NCI-H2081 (cell line): Measurements from ENCODE around the gene NUDC.
A peak's percentile ranks its signal among the peaks of the same experiment; 100 is the strongest.
"Not testable (repeated sequence)": the region's sequence is repeated elsewhere in the genome, so short reads cannot be mapped to it uniquely, and the experiment has no call there.

Source experiments
- DNase-seq, 2 experiments: peaks; one replicate each; lab custom pipeline; 2025; lab: John Stamatoyannopoulos, UW

Gene NUDC

GRCh38 chr1:26921540-26922430 is at the start of gene NUDC:
Gene NUDC, plus strand, starts transcription at chr1:26921743. Its CDS starts 106 bp downstream, at chr1:26921849.
- DNase-seq, result peak; percentile 90 to 95

DNA sequence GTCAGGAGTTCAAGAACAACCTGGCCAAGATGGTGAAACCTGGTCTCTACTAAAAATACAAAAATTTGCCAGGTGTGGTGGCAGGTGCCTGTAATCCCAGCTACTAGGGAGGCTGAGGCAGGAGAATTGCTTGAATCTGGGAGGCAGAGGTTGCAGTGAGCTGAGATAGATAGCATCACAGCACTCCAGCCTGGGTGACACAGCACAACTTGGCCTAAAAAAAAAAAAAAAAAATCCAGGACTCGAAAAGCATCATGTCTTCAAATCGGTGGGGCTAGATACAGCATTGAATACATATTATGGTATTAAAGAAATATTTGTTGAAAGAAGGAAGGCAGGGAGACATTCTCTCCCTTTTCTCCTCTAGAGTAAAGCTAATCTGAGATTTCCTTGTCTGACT is 48.4 kb upstream of the NUDC start:
- DNase-seq, result not testable (repeated sequence)

- no peak for DNase-seq
These were observed 46.6 kb upstream of the NUDC start for GRCh38 chr1:26874896-26875295.

GRCh38 chr1:26877326-26877725 is 44.2 kb upstream of the NUDC start:
- no peak for DNase-seq

- no peak for DNase-seq
These were observed 41.8 kb upstream of the NUDC start for GRCh38 chr1:26879793-26880192.

DNA sequence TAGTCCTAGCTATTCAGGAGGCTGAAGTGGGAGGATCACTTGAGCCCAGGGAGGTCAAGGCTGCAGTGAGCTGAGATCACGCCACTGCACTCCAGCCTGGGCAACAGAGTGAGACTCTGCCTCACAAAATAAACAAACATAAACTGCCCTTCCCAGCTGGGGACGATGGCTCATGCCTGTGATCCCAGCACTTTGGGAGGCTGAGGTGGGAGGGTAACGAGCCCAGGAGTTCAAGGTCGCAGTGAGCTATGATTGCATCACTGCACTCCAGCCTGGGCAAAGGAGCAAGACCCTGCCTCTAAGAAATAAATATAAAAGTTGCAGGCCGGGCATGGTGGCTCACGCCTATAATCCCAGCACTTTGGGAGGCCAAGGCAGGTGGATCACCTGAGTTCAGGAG is 39.9 kb upstream of the NUDC start:
- not testable (repeated sequence) for DNase-seq

DNA sequence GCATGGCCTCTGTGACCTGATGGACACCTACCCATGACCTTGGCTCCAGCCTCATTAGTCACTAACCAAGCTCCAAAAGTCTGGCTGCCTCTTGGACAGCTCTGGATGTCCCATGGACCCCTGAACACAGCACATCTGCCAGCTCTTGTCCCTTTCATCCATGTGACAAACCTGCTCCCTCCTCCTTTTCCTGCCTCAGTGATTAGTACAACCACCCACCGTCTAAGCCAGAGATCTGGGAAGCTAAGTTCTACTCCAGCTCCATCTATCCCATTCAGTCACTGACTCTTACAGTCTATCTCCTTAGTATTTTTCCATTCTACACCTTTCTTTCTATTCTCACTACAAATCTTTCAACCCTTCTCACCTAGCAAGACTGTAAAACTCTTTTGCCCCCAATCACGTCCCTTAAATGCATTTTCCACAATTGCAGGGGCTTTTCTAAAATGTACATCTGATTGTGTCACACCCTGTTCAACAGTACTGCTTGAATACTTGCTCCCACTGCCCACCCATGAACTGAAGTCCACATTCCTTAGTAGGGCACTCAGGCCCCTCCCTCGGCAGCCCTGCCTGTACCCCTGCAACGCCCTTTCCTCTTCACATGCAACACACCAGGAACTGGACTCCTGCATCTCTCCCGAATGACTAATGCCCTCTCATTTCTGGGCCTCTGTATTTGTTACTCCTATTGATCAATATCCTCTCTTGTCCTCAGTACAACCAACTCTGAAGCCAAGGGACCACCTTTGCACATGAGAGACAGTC is 38.7 kb upstream of the NUDC start:
- no peak for DNase-seq

DNA sequence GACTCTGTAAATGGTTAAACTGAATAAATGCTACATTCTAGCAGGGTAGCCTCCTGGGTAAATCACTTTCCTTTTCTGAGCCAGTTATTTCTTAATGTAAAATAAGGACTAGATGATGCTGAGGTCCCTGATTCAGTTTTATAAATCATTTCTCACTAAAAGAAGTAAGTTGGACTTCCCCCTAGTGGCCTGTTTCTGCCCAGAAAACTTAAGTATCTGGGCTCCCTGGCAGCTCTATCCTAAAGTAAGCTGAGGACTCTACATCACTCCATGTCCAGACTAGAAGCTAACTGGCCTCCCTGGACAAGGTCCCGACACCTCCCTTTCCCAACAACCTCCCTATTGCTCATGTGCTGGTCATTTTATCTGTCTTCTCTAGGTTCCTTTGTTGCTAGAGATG is 34.4 kb upstream of the NUDC start:
- no peak for DNase-seq

DNA sequence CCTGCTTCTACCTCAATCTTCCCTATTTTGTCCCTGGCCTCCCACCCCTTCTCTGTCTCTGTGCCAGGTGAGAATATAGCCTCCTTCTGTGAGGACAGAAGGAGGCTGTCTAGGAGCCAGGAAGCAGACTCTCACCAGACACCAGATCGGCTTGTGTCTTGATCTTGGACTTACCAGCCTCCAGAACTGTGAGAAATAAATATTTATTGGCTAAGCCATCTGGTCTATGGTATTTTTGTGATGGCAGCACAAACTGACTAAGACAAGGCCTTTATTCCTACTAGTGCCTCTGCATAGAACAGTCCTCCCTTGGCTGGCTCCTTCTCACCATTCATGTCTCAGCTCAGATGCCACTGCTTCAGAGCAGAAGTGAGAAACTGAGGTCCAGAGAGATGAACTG is 33.3 kb upstream of the NUDC start:
- no peak for DNase-seq

DNA sequence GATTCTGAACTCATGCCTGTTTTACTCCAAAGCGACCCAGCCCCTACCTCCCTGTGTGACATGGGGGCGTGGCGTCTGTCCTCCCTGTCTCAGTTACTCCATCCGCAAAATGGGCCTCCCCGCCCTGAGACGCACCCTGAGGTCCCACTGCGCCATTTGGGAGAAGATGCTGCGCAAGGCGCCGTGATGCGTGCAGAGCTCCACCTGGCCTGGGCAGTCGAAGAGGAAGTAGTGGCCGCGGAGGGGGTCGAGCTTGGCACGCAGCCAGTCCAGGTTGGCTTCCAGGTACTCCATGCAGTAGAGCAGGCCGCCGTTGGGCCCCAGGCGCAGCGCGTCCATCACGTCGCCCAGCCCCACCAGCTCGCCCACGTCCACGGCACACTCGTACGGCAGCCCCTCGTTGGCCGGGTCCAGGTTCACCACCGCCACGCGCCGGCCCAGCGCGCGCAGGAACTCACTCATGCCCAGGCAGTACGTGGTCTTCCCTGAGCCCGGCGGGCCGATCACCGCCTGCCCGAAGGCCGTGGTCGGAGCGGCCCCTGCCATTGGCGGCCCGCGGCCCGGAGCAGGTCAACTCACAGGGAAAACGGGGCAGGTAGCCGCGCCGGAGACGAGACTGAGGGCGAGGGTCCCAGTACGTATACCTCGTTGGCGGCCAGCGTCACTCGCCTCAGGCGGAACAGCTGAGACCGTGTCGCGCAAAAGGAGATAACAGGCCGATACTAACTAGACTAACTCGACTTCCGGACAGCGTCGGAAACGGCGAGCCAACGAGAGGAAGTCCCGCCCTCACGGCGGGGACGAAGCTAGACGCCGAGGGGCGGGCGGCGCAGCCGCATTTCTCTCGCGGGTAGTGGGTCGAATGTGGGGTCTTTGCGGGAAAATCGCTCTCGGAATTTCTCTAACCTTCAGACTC is 31.7 kb upstream of the NUDC start, which contains the start of gene GPN2:
Gene GPN2 (minus strand): TSS at position 733 of the 916 bp plus-strand sequence. CDS start 187 bp downstream, at position 546.
- peak; percentile 53 to 68 for DNase-seq

DNA sequence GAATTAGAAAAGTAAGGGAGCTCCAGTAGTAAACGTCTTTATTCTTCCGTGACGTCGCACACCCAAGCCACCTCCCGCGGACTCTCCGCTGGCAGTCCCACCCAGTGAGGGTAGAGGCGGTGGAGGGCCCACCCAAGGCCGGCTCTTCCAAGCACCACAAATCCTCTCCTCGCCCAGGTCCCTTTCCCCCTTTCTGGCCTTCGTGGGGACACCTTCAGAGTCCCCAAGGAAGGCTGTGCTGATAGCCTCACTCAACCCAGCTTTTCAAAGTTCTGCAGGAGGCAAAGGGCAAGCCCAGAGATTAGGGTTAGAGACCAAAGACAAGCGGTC is 31.1 kb upstream of the NUDC start:
- DNase-seq, result no peak

DNA sequence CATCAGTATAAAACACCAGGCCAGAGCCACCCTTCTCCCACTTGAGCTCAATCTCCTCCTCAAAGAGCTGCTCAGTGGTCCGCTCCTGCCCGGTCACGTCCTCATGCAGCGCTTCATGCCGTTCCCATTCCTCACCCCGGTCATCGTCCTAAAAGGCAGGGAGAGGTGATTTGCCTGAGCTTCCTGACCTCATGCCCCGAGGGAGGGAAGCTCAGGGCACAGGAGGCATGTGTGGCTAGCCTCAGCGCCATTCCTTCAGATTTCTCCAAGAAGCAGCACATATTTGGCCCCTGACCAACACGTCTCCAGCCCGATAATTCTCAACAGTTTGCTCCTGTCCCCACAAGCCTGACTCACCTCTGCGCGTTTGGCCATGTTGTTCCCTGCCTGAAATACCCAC is 27.3 kb upstream of the NUDC start:
- DNase-seq, result no peak

GRCh38 chr1:26897351-26897750 is 24.2 kb upstream of the NUDC start:
- DNase-seq, result no peak

DNA sequence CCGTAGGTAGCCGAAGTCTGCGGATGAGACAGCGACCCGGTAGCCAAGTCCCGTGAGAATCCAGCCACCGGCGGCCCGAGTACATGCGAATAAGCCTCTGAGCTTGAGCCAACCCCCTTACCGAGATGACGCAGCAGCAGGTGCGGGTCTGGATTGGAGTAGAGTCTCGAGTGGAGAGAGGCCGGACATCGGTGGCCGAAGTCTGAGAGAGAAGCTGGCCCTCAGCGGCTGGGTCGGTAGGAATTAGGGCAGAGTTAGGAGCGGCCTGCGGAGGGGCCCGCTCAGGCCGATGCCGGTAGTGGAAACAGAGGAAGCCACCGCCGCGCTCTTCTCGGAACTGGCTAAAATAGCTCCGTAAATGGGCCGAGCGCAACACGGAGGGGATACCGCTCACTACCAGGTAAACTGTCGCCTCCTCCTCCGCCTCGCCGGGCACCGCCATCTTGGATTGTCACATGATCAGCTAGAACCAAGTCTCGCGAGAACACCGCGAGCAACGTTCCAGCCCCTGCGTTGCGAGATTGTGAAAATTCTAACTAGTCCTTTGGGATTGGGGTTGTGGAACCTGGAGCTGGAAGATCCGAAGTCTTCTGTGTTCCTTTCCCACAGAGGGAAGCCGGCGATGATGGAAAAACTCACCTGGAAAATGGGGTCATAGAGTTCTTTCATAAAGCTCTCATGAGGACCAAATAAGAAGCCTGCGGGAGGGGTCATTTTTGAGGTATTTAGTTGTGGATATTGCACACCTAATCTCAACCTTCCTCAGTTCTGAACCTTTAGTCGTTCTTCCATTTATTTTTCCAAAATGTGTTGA is 21.3 kb upstream of the NUDC start, which contains the start of gene GPATCH3:
Gene GPATCH3 (minus strand): TSS at position 467 of the 814 bp plus-strand sequence. CDS start 25 bp downstream, at position 442.
- peak; percentile 86 to 91 for DNase-seq

GRCh38 chr1:26900815-26901511 is 20.6 kb upstream of the NUDC start:
- no peak for DNase-seq

GRCh38 chr1:26907071-26907917 is 14.2 kb upstream of the NUDC start:
- DNase-seq, result no peak

DNA sequence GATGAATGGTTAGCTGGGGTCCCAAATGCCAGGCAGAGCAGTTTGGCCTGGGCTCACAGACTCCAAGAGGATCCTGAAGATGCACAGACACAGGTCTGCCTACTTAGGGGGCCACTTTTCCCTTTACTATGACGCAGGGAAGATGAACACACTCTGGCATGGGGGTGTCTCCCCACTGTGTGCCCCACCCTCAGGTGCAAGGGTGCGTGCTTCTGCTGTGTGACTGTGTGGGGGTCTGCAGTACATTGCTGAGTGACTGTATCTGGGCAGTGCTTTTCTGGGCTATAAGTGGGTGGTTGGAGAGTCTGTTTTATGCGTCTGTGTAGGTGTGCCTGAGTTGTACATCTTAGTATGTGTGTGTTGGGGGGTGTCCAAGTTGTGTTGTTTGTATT is 11.6 kb upstream of the NUDC start:
- DNase-seq, result no peak

- DNase-seq, result no peak
These were observed 11.0 kb upstream of the NUDC start for GRCh38 chr1:26910343-26911160.
